NCI-H1048 (cell line): Measurements from ENCODE around the gene NPIPB6.

Experiments used
- DNase-seq: peaks from one replicate; lab custom pipeline; 2025; lab: John Stamatoyannopoulos, UW

NPIPB6 gene

GRCh38 chr16:28298511-28298878 is 64.8 kb downstream of the NPIPB6 start:
- no peak for DNase-seq

GRCh38 chr16:28297784-28298510 is 65.4 kb downstream of the NPIPB6 start:
- DNase-seq, result no peak

GRCh38 chr16:28297308-28297707 is 66.0 kb downstream of the NPIPB6 start:
- no peak for DNase-seq

GRCh38 chr16:28295276-28295675 is 68.0 kb downstream of the NPIPB6 start:
- DNase-seq, result no peak

- DNase-seq, result no peak
Measured at GRCh38 chr16:28294201-28294600, 69.1 kb downstream of the NPIPB6 start.

GRCh38 chr16:28293601-28293960 is 69.7 kb downstream of the NPIPB6 start:
- DNase-seq, result no peak

GRCh38 chr16:28292731-28293600 is 70.3 kb downstream of the NPIPB6 start:
- DNase-seq, result peak; percentile 9
